CMK (cell line): Measurements from ENCODE around the gene TNFRSF13B.
"Not testable (repeated sequence)": the region's sequence is repeated elsewhere in the genome, so short reads cannot be mapped to it uniquely, and the experiment has no call there.

Experiments
- DNase-seq: peaks from one replicate; pipeline ENCODE4 v3.0.0-alpha.2; 2010; ENCODE audit warnings: low read depth

TNFRSF13B gene

GRCh38 chr17:16961022-16961421 lies 10.9 kb downstream of the TNFRSF13B start:
- DNase-seq: not testable (repeated sequence)

GRCh38 chr17:16955011-16955410 lies 16.9 kb downstream of the TNFRSF13B start:
- DNase-seq: not testable (repeated sequence)

GRCh38 chr17:16954521-16954920 lies 17.4 kb downstream of the TNFRSF13B start:
- DNase-seq: no peak

- DNase-seq: no peak
Observed at GRCh38 chr17:16953841-16954240, 18.1 kb downstream of the TNFRSF13B start.

- no peak for DNase-seq
Observed at GRCh38 chr17:16953347-16953746, 18.6 kb downstream of the TNFRSF13B start.

- DNase-seq: no peak
Observed at GRCh38 chr17:16952401-16952800, 19.5 kb downstream of the TNFRSF13B start.

- no peak for DNase-seq
Observed at GRCh38 chr17:16950488-16950887, 21.4 kb downstream of the TNFRSF13B start.

GRCh38 chr17:16948587-16949376 lies 23.1 kb downstream of the TNFRSF13B start:
- DNase-seq: no peak

- DNase-seq: no peak
Observed at GRCh38 chr17:16947470-16947869, 24.4 kb downstream of the TNFRSF13B start.

GRCh38 chr17:16945663-16946218 lies 26.2 kb downstream of the TNFRSF13B start:
- DNase-seq: no peak

GRCh38 chr17:16945136-16945482 lies 26.8 kb downstream of the TNFRSF13B start:
- DNase-seq: no peak

- no peak for DNase-seq
Observed at GRCh38 chr17:16944334-16945135, 27.4 kb downstream of the TNFRSF13B start.

GRCh38 chr17:16943541-16944333 lies 28.2 kb downstream of the TNFRSF13B start:
- no peak for DNase-seq

- no peak for DNase-seq
Observed at GRCh38 chr17:16943032-16943352, 28.9 kb downstream of the TNFRSF13B start.

- no peak for DNase-seq
Observed at GRCh38 chr17:16942141-16943031, 29.5 kb downstream of the TNFRSF13B start.

- DNase-seq: no peak
Observed at GRCh38 chr17:16941072-16942036, 30.6 kb downstream of the TNFRSF13B start.

GRCh38 chr17:16940116-16940881 lies 31.6 kb downstream of the TNFRSF13B start:
- DNase-seq: no peak

- DNase-seq: no peak
Observed at GRCh38 chr17:16939606-16940115, 32.3 kb downstream of the TNFRSF13B start.

GRCh38 chr17:16939208-16939576 lies 32.7 kb downstream of the TNFRSF13B start:
- no peak for DNase-seq
